IMR-90 (cell line): ENCODE results near the gene PRKCE. TPM values are rescaled to one million over a fixed set of nuclear protein-coding genes. Genes with fewer than 3 reads are reported as not detected.
"Not testable (repeated sequence)": the region's sequence is repeated elsewhere in the genome, so short reads cannot be mapped to it uniquely, and the experiment has no call there.

Source experiments
- ATAC-seq: fragments of 200-7000 bp; cut with Tn5 transposase; 2 replicates; pipeline ENCODE4 v1.9.1; 2020; ENCODE audit warnings: low read depth, mild to moderate bottlenecking, moderate library complexity
- BruUV-seq: library from RNA; stranded (reverse); fragments of 400-500 nt; replicated peaks from 2 replicates; lab custom pipeline; 2021; lab: Mats Ljungman, UMichigan
- CTCF ChIA-PET: fragments of 300-600 bp; formaldehyde crosslinking; extraction: SDS; loops from one replicate; lab custom pipeline; 2021; ENCODE audit warnings: antibody characterized with exemption; lab: Yijun Ruan, JAX
- POLR2A ChIA-PET: fragments of 300-600 bp; sonication (Branson Sonifier 250); formaldehyde crosslinking; loops from one replicate; lab custom pipeline; 2022; ENCODE audit warnings: antibody characterized with exemption; ENCODE audit not compliant: unreplicated experiment; lab: Charles Lee
- DNase-seq: peaks from one replicate; pipeline ENCODE4 v3.0.0; 2013
- H2AFZ ChIP-seq: replicated peaks from 2 replicates; pipeline ENCODE3; 2013; ENCODE audit warnings: low read length, mild to moderate bottlenecking; ENCODE audit not compliant: poor library complexity
- H2AK5ac ChIP-seq: 2 replicates; pipeline ENCODE4 v1.6.1; 2013; ENCODE audit warnings: low read depth, low read length, inconsistent platforms
- H2AK9ac ChIP-seq: replicated peaks from 2 replicates; pipeline ENCODE3; 2013; ENCODE audit warnings: mild to moderate bottlenecking, low read depth, low read length, moderate library complexity; ENCODE audit not compliant: poor library complexity
- H2BK120ac ChIP-seq: 2 replicates; pipeline ENCODE4 v1.6.1; 2013; ENCODE audit warnings: low read depth, low read length, inconsistent platforms
- H2BK15ac ChIP-seq: 3 replicates; pipeline ENCODE4 v1.6.1; 2013; ENCODE audit warnings: low read depth, low read length, inconsistent platforms
- H2BK20ac ChIP-seq: 2 replicates; pipeline ENCODE4 v1.6.1; 2013; ENCODE audit warnings: low read depth, mild to moderate bottlenecking, inconsistent platforms, low read length, moderate library complexity
- H2BK5ac ChIP-seq: 2 replicates; pipeline ENCODE4 v1.6.1; 2013; ENCODE audit warnings: mild to moderate bottlenecking, low read depth, low read length, inconsistent platforms; ENCODE audit not compliant: poor library complexity, severe bottlenecking
- H3K14ac ChIP-seq: replicated peaks from 2 replicates; pipeline ENCODE4 v1.6.1; 2013; ENCODE audit warnings: low read depth, low read length, inconsistent platforms
- H3K18ac ChIP-seq: 2 replicates; pipeline ENCODE4 v1.6.1; 2013; ENCODE audit warnings: low read depth, low read length, control low read depth
- H3K23ac ChIP-seq: 2 replicates; pipeline ENCODE4 v1.6.1; 2013; ENCODE audit warnings: low read depth, low read length, inconsistent platforms
- H3K27ac ChIP-seq: 2 replicates; pipeline ENCODE4 v1.5.1; 2013; ENCODE audit warnings: mild to moderate bottlenecking, control low read depth, low read length; ENCODE audit not compliant: insufficient read depth
- H3K27me3 ChIP-seq: 2 replicates; pipeline ENCODE4 v1.6.1; 2013; ENCODE audit warnings: low read length; ENCODE audit not compliant: control insufficient read depth, insufficient read depth
- H3K36me3 ChIP-seq: 2 replicates; pipeline ENCODE4 v1.6.1; 2013; ENCODE audit warnings: low read length, mixed read lengths; ENCODE audit not compliant: control insufficient read depth, insufficient read depth
- H3K4ac ChIP-seq: 2 replicates; pipeline ENCODE4 v1.6.1; 2013; ENCODE audit warnings: low read depth, low read length, inconsistent platforms
- H3K4me1 ChIP-seq: 2 replicates; pipeline ENCODE4 v1.6.1; 2013; ENCODE audit warnings: low read length, mixed read lengths; ENCODE audit not compliant: control insufficient read depth, insufficient read depth
- H3K4me2 ChIP-seq: 2 replicates; pipeline ENCODE4 v1.6.1; 2013; ENCODE audit warnings: low read depth, mild to moderate bottlenecking, control low read depth, low read length, moderate library complexity
- H3K4me3 ChIP-seq: 2 replicates; pipeline ENCODE4 v1.5.1; 2013; ENCODE audit warnings: low read depth, mild to moderate bottlenecking, control low read depth, low read length, moderate library complexity; ENCODE audit not compliant: insufficient read depth
- H3K56ac ChIP-seq: 2 replicates; pipeline ENCODE4 v1.6.1; 2013; ENCODE audit warnings: low read length, inconsistent platforms; ENCODE audit not compliant: insufficient read depth; ENCODE audit errors: extremely low read depth
- H3K79me1 ChIP-seq, 2 experiments: 2 replicates each; pipeline ENCODE4 v1.6.1; 2013; ENCODE audit warnings: low read length in 2 of 2, inconsistent platforms in 1 of 2, low read depth in 1 of 2
- H3K9ac ChIP-seq: 2 replicates; pipeline ENCODE4 v1.6.1; 2013; ENCODE audit warnings: low read depth, low read length, control low read depth
- H3K9me1 ChIP-seq: 2 replicates; pipeline ENCODE4 v1.6.1; 2013; ENCODE audit warnings: low read length, inconsistent platforms; ENCODE audit not compliant: insufficient read depth
- H3K9me3 ChIP-seq: 2 replicates; pipeline ENCODE4 v1.6.1; 2013; ENCODE audit warnings: low read length; ENCODE audit not compliant: control insufficient read depth, insufficient read depth
- H4K20me1 ChIP-seq: 2 replicates; pipeline ENCODE4 v1.6.1; 2013; ENCODE audit warnings: low read length, inconsistent platforms; ENCODE audit not compliant: insufficient read depth
- H4K5ac ChIP-seq: 2 replicates; pipeline ENCODE4 v1.6.1; 2013; ENCODE audit warnings: mild to moderate bottlenecking, low read depth, low read length, control low read depth
- H4K8ac ChIP-seq, 2 experiments: 2 replicates each; pipeline ENCODE4 v1.6.1; 2013; ENCODE audit warnings: low read depth in 2 of 2, low read length in 2 of 2, control low read depth in 1 of 2, inconsistent platforms in 1 of 2
- H4K91ac ChIP-seq: 2 replicates; pipeline ENCODE4 v1.6.1; 2013; ENCODE audit warnings: low read depth, low read length, inconsistent platforms; ENCODE audit not compliant: insufficient read depth
- CEBPB ChIP-seq: IDR thresholded peaks from 2 replicates; pipeline ENCODE4 v1.6.1; 2012; ENCODE audit warnings: low read depth, low read length, improper control_type of control experiment
- WGBS, 2 experiments: methylation state at CpG; one replicate each; pipeline versions ENCODE4 v1.1.5 to v1.1.7; 2013; ENCODE audit warnings: missing lambda C conversion rate in 2 of 2; ENCODE audit not compliant: insufficient read length in 1 of 2; ENCODE audit errors: extremely low coverage in 2 of 2; 5-methylcytosine and 5-hydroxymethylcytosine counted together
- dilution Hi-C: fragments of 300-500 bp; cut with HindIII; formaldehyde crosslinking; loops from one replicate; pipeline ENCODE4 v1.14.3; 2018; ENCODE audit warnings: low sequenced_read_pairs; ENCODE audit not compliant: unreplicated experiment
- in situ Hi-C: fragments of 300-500 bp; cut with MboI; formaldehyde crosslinking; loops from 3 replicates; pipeline ENCODE4 v1.14.3; 2019; ENCODE audit warnings: low sequenced_read_pairs, inconsistent platforms, mixed read lengths
- intact Hi-C: fragments of 100-400 bp; cut with micrococcal nuclease; formaldehyde crosslinking; loops from 2 replicates; pipeline ENCODE4 v1.10.0; 2022
- polyA plus RNA-seq, 3 experiments: library from polyadenylated mRNA; depleted of rRNA; stranded (reverse); fragments of >200 nt; gene quantifications; 2 replicates each; pipeline ENCODE4 v1.2.3, GENCODE V29; 2012; ENCODE audit warnings: low replicate concordance in 1 of 3
- total RNA-seq: library from RNA; depleted of rRNA; stranded (reverse); fragments of >200 nt; gene quantifications from 2 replicates; pipeline ENCODE4 v1.2.3, GENCODE V29; 2012

Gene PRKCE
- total and polyA plus RNA-seq, 2 of the 4 experiments (the other 2 are of a cell fraction), result 8.1 to 32.4 TPM

DNA sequence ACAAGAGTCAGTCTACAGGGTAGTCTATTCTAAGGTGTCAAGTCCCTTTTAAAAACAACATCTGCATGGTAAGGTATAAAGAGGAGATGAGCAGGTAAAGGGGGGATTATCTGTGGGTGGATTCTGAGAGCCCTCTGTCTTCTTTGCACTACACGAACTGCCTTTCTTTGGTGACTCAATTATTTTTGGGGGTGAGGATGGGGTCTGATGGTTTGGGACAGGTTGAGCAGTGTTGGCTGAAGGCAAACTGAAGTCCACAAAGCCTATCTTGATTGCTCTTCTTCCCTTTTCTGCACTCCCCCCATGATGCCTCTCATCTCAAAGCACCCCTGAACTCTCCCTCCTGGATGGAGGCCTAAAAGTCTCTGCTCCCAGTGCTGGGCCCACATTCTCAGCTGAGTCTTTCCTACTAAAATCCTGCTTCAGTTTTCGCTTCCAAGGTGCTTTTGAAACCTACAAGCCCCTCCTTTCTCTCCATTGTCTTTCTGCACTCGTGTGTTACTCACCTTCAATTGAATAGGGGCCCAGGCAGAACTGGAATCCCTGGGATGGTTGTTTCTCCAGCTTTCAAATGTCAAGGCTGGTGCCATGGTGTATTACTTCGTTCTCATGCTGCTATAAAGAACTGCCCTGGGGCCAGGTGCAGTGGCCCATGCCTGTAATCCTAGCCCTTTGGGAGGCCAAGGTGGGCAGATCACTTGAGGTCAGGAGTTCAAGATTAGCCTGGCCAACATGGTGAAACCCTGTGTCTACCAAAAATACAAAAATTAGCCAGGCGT is 64.3 kb downstream of the PRKCE start (continued):
- TF ChIP-seq CEBPB, result no peak

DNA sequence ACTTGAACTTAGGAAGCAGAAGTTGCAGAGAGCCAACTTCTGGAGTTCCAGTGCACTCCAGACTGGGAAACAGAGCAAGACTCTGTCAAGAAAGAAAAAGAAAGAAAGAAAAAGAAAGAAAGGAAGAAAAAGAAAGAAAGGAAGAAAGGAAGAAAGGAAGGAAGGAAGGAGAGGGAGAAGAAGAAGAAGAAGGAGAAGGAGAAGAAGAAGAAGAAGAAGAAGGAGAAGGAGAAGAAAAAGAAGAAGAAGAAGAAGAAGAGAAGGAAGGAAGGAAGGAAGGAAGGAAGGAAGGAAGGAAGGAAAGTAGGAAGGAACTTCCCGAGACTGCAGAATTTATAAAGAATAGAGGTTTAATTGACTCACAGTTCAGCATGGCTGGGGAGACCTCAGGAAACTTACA is 65.0 kb downstream of the PRKCE start:
- H3K4ac ChIP-seq, H3K4me2 ChIP-seq, H3K36me3 ChIP-seq, H3K9me3 ChIP-seq, CTCF ChIA-PET, H2AK5ac ChIP-seq, H2BK20ac ChIP-seq, H4K8ac ChIP-seq, in situ Hi-C loops, H3K56ac ChIP-seq, H3K14ac ChIP-seq, H2AFZ ChIP-seq, BruUV-seq, H4K91ac ChIP-seq, H2BK120ac ChIP-seq, H3K27me3 ChIP-seq, H3K4me1 ChIP-seq, H2AK9ac ChIP-seq, H3K9ac ChIP-seq, DNase-seq, POLR2A ChIA-PET, H3K18ac ChIP-seq, H3K4me3 ChIP-seq, ATAC-seq, H4K5ac ChIP-seq, H3K27ac ChIP-seq, H2BK5ac ChIP-seq, dilution Hi-C loops, H2BK15ac ChIP-seq, intact Hi-C loops, H3K23ac ChIP-seq: not testable (repeated sequence)
- Histone ChIP-seq H3K79me1 (peaks cover 4 to 14% of the 10 kb centered on the region in 2 experiments; a peak in 3 of 4 replicates), H3K9me1 (peaks cover 14% of the 10 kb centered on the region), H4K20me1 (0 out of 2 replicates have a peak, but pooled peaks cover 11% of the 10 kb centered on the region)
- 80% methylated on average over 1 of the region's 1 CpG; no CpG with 5 or more reads in 1 of the 2 experiments for WGBS, 2 experiments
